Hematopoietic multipotent progenitor cell treated with erythropoietin and hydrocortisone succinate and interleukin-3 and kit ligand, for 17 days (in vitro differentiated cells): Measurements from ENCODE around the gene MCM3AP.

Experiments used
- DNase-seq: peaks from one replicate; pipeline ENCODE4 v3.0.0-alpha.2; 2015; ENCODE audit warnings: low spot score

Gene MCM3AP

GRCh38 chr21:46185716-46186115 is 99.7 kb downstream of the MCM3AP start:
- no peak for DNase-seq
